ENCODE data around the gene FARSA.
"Not testable (repeated sequence)": the region's sequence is repeated elsewhere in the genome, so short reads cannot be mapped to it uniquely, and the experiment has no call there.

FARSA gene

DNA sequence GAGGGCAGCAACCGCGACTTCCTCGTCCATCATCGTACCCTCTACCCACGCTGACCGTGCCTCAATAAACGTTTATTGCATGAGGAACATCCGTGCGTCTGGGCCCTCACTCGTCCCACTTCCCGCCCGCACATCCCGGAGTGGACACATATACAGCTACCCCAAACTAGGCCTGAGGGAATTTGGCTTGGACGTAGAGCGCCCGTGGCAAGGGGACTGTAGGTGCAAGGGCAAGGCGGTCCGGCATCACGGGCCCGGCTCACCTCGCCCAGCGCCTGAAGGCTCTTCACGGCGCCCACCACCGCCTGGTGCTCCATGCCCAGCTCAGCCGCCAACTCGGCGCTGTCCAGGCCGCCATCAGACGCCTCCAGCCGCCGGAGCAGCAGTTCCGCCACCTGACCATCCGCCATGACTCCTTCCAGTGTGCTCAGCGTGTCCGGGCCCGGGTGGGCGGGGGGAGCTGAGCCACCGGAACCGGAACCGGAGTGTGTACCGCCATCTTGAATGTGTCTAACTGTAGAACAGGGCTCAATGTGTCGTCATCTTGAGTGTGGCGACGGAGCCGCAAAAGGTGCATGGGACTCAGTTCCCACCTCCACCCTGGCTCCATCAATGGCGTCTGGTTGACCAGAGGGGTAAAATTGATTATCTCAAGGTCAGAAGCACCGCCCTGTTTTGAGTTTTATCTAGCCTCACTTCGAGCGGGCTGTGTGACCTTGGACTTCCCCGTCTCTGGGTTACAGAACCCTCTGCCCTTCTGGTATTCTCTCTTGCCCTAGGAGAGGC is at the start of gene FARSA:
FARSA (minus strand) TSS at position 425 of the 786 bp plus-strand sequence; CDS start at position 410, 15 bp downstream.
- TF ChIP-seq, protein P1, sequence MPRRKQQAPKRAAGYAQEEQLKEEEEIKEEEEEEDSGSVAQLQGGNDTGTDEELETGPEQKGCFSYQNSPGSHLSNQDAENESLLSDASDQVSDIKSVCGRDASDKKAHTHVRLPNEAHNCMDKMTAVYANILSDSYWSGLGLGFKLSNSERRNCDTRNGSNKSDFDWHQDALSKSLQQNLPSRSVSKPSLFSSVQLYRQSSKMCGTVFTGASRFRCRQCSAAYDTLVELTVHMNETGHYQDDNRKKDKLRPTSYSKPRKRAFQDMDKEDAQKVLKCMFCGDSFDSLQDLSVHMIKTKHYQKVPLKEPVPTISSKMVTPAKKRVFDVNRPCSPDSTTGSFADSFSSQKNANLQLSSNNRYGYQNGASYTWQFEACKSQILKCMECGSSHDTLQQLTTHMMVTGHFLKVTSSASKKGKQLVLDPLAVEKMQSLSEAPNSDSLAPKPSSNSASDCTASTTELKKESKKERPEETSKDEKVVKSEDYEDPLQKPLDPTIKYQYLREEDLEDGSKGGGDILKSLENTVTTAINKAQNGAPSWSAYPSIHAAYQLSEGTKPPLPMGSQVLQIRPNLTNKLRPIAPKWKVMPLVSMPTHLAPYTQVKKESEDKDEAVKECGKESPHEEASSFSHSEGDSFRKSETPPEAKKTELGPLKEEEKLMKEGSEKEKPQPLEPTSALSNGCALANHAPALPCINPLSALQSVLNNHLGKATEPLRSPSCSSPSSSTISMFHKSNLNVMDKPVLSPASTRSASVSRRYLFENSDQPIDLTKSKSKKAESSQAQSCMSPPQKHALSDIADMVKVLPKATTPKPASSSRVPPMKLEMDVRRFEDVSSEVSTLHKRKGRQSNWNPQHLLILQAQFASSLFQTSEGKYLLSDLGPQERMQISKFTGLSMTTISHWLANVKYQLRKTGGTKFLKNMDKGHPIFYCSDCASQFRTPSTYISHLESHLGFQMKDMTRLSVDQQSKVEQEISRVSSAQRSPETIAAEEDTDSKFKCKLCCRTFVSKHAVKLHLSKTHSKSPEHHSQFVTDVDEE (CRISPR knock-in tag; IDR thresholded peaks at IDR 0.05) = peak; percentile 74; the same call in 1 of the 2 replicates
- no peak for TF ChIP-seq ZNF8 (CRISPR knock-in tag; IDR thresholded peaks at IDR 0.05)
- 0 out of 2 replicates have a peak, but pooled peaks have one; percentile 60 for TF ChIP-seq SNAI2 (CRISPR knock-in tag; IDR thresholded peaks at IDR 0.05)
- ATAC-seq = peak; percentile 85

DNA sequence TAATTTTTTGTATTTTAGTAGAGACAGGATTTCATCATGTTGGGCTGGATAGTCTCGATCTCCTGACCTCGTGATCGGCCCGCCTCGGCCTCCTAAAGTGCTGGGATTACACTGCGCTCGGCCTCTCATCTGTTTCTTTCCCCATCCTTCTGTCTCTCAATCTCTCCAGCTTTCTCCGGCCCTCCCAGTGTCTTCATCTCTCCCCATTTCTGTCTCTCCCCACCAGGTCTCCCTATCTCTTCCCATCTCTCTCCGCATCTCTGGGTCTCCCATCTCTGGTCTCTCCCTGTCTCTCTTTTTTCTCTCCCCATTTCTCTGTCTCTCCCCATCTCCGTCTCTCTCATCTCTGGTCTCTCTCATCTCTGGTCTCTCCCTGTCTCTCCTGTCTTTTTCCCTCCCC is 49.6 kb upstream of the FARSA start:
- ATAC-seq = no peak
- TF ChIP-seq RARB (CRISPR knock-in tag; IDR thresholded peaks at IDR 0.05) (no peak), TCF4 (CRISPR knock-in tag; IDR thresholded peaks at IDR 0.05; ENCODE audit: borderline replicate concordance) (no peak), ARNTL (CRISPR knock-in tag; IDR thresholded peaks at IDR 0.05; ENCODE audit: borderline replicate concordance, low read depth) (no peak), OSR1 (CRISPR knock-in tag; IDR thresholded peaks at IDR 0.05) (no peak), ZNF565 (CRISPR knock-in tag; conservative IDR thresholded peaks at IDR 0.05; ENCODE audit: low read depth) (no peak), CSDC2 (CRISPR knock-in tag; IDR thresholded peaks at IDR 0.05) (no peak)
- TF ChIP-seq, protein P1 (CRISPR knock-in tag; IDR thresholded peaks at IDR 0.05) = no peak

DNA sequence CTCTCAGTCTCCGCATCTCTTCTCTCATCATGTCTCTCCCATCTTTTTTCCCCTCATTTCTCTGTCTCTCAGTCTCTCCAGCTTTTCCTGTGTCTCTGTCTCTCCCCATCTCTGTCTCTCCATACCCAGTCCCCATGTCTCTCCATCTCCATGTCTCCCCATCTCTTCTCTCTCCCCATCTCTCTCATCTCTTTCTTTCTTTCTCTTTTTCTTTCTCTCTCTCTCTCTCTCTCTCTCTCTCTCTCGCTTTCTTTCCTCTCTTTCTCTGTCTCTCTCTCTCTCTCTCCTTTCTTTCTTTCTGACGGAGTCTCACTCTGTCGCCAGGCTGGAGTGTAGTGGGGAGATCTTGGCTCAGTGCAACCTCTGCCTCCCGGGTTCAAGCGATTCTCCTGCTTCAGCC is 49.1 kb upstream of the FARSA start:
- TF ChIP-seq, protein P1 (CRISPR knock-in tag; IDR thresholded peaks at IDR 0.05) = no peak
- TF ChIP-seq, protein P2, sequence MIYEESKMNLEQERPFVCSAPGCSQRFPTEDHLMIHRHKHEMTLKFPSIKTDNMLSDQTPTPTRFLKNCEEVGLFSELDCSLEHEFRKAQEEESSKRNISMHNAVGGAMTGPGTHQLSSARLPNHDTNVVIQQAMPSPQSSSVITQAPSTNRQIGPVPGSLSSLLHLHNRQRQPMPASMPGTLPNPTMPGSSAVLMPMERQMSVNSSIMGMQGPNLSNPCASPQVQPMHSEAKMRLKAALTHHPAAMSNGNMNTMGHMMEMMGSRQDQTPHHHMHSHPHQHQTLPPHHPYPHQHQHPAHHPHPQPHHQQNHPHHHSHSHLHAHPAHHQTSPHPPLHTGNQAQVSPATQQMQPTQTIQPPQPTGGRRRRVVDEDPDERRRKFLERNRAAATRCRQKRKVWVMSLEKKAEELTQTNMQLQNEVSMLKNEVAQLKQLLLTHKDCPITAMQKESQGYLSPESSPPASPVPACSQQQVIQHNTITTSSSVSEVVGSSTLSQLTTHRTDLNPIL (CRISPR knock-in tag; IDR thresholded peaks at IDR 0.05; ENCODE audit: low read depth) = no peak
- TF ChIP-seq RARB (CRISPR knock-in tag; IDR thresholded peaks at IDR 0.05) = no peak
- TF ChIP-seq ZFP3 (CRISPR knock-in tag; IDR thresholded peaks at IDR 0.05) = no peak
- no peak for ATAC-seq

DNA sequence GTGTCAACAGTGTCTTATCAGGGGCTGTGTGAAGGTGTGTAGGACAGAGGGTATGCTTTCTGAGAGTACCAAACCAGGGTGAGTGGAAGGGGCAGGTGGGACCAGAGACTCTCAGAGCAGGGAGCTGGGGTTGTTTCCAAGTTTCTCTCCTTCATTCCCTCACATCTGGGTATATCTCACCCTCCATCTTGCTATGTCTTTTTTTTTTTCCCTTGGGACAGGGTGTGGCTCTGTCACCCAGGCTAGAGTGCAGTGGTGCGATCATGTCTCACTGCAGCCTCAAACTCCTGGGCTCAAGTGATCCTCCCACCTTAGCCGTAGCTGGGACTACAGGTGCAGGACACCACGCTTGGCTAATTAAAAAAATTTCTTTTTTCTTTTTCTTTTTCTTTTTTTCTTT is 46.5 kb upstream of the FARSA start:
- ATAC-seq = no peak
- no peak for TF ChIP-seq GLIS3 (CRISPR knock-in tag; IDR thresholded peaks at IDR 0.05)
- TF ChIP-seq ISL1 (CRISPR knock-in tag; IDR thresholded peaks at IDR 0.05) = no peak
- TF ChIP-seq SNAI2 (CRISPR knock-in tag; IDR thresholded peaks at IDR 0.05) = no peak
- TF ChIP-seq ESRRG (CRISPR knock-in tag; IDR thresholded peaks at IDR 0.05) = no peak

DNA sequence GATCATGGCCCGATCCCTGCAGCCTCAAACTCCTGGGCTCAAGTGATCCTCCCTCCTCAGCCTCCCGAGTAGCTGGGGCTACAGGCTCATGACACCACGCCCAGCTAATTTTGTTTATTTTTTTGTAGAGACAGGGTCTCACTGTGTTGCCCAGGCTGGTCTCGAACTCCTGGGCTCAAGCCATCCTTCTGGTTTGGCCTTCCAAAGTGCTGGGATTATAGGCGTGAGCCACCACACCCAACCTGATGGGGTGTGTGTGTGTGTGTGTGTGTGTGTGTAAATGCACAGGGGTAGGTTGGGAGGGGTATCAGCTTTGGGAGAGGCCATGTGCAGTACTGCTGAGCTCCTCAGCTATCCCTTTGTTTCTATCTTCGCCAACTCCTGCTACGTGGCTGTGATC is 42.6 kb upstream of the FARSA start:
- ATAC-seq = not testable (repeated sequence)

Measured in SK-N-SH treated with all-trans-retinoic acid at 6 μM for 48 hours (cell line).